SK-N-MC (cell line): Measurements from ENCODE around the gene BLM.

Experiments
- EZH2 ChIP-seq: fragments of 200-600 bp; sonication (generic); IDR thresholded peaks from one replicate; pipeline ENCODE4 v1.6.1; 2017; ENCODE audit warnings: antibody characterized with exemption
- FOXP2 ChIP-seq: optimal IDR thresholded peaks from 2 replicates; pipeline ENCODE3; 2011; ENCODE audit warnings: mild to moderate bottlenecking, moderate library complexity; ENCODE audit not compliant: insufficient read depth; ENCODE audit errors: extremely low read length, control extremely low read depth
- POLR2AphosphoS5 ChIP-seq: IDR thresholded peaks from 2 replicates; pipeline ENCODE4 v1.6.1; 2012; ENCODE audit warnings: mild to moderate bottlenecking, low read depth, low read length, borderline replicate concordance

DNA sequence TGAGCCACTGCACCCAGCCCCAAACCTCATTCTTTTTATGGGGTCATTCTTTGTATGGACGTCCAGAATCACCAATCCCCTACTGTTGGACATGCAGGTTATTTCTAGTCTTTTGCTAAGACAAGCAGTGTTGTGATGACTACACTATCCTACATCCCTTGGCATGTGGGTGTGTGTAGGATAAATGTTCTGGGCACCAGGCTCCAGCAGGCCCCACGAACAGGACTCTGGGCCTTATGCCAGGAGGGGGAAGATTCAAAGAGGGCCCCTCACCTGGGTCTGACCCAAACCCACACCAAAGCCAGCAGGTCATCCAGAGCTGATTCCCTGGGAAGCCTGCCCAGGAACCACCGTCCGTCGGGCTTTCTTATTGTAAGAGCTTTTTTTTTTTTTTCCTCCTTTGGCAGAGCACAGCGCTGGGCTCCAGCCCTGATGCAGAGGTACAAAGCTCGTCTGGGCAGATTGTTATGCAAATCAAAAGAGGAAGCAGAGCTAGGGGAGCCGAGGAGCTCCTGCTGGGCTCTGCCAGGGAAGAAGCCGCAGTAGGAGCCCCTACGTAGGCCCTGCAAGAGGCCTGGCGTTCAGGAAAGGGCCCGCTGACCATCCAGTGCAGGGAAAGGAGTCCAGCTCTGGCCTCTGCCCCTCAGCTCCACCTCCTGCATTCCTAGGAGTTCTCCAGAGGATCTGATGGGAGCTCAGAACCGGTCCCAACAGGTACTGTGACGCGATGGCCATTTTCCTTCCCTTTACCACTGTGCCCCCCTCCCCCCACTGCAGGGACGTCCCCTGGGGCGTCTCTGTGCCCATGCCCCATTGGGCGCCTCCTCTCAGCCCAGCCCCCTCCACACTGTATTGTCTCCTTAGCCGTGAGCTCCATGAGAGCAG lies 122.3 kb downstream of the BLM start:
- TF ChIP-seq POLR2AphosphoS5 (no peak), EZH2 (no peak), FOXP2 (no peak)
